HFFc6 (cell line): ENCODE data around the gene BRD1. TPM values are rescaled to one million over a fixed set of nuclear protein-coding genes. Genes with fewer than 3 reads are reported as not detected.
"Not testable (repeated sequence)": the region's sequence is repeated elsewhere in the genome, so short reads cannot be mapped to it uniquely, and the experiment has no call there.

Source experiments
- DNase-seq: peaks from one replicate; pipeline ENCODE4 v3.0.0-alpha.2; 2018
- H3K27ac Mint-ChIP-seq: 2 replicates; pipeline ENCODE4 v1.8.0; 2020; ENCODE audit warnings: mild to moderate bottlenecking, mixed read lengths
- H3K27me3 Mint-ChIP-seq: 2 replicates; pipeline ENCODE4 v1.8.0; 2021; ENCODE audit warnings: mild to moderate bottlenecking, moderate library complexity, mixed read lengths; ENCODE audit not compliant: insufficient read depth
- H3K36me3 Mint-ChIP-seq: 2 replicates; pipeline ENCODE4 v1.8.0; 2021; ENCODE audit warnings: low read depth, mixed read lengths
- H3K4me1 Mint-ChIP-seq: 2 replicates; pipeline ENCODE4 v1.8.0; 2020; ENCODE audit warnings: low read depth, mixed read lengths
- H3K4me3 Mint-ChIP-seq: 2 replicates; pipeline ENCODE4 v1.8.0; 2020; ENCODE audit warnings: mild to moderate bottlenecking, moderate library complexity, mixed read lengths
- H3K9me3 Mint-ChIP-seq: 2 replicates; pipeline ENCODE4 v1.8.0; 2020; ENCODE audit warnings: mild to moderate bottlenecking, mixed read lengths
- CTCF ChIP-seq: fragments of 200-600 bp; sonication (generic); IDR thresholded peaks from 2 replicates; pipeline ENCODE4 v1.5.0; 2021; ENCODE audit warnings: antibody characterized with exemption, mild to moderate bottlenecking
- total RNA-seq, 6 experiments: library from RNA; stranded (reverse); fragmentation: NEBNext Ultra II Directional; extraction: Animal tissue kit (Norgen Biotek cat#: 25700); gene quantifications; 2 replicates in 1 of 6; 3 replicates in 5 of 6; pipeline ENCODE4 v1.2.3, GENCODE V29; 2021

The BRD1 gene
- total RNA-seq, 6 experiments from 2014 or later: 17.2 to 20.8 (median 18.1) TPM

GRCh38 chr22:49825944-49826602 is 1.6 kb downstream of the BRD1 start:
- peaks cover 8% of the 10 kb centered on the region; the same call in 1 of the 2 replicates for H3K9me3 Mint-ChIP-seq
- peak overlapping the region; percentile 94 for H3K27ac Mint-ChIP-seq
- peaks cover 23% of the 10 kb centered on the region for H3K4me1 Mint-ChIP-seq
- H3K4me3 Mint-ChIP-seq: peak overlapping the region; percentile 94
- no peaks in the 10 kb centered on the region; the same call in 1 of the 2 replicates for H3K27me3 Mint-ChIP-seq
- TF ChIP-seq CTCF: no peak
- DNase-seq: peak; percentile 39
- H3K36me3 Mint-ChIP-seq: peaks cover 21% of the 10 kb centered on the region

GRCh38 chr22:49825436-49825835 is 2.2 kb downstream of the BRD1 start:
- peak overlapping the region; percentile 94 for H3K4me3 Mint-ChIP-seq
- peaks cover 23% of the 10 kb centered on the region for H3K4me1 Mint-ChIP-seq
- no peak for TF ChIP-seq CTCF
- peaks cover 8% of the 10 kb centered on the region; the same call in 1 of the 2 replicates for H3K9me3 Mint-ChIP-seq
- peak overlapping the region; percentile 94 for H3K27ac Mint-ChIP-seq
- peak; percentile 18 for DNase-seq
- H3K36me3 Mint-ChIP-seq: peaks cover 21% of the 10 kb centered on the region
- peaks cover 3% of the 10 kb centered on the region; the same call in 1 of the 2 replicates for H3K27me3 Mint-ChIP-seq

- DNase-seq: no peak
- TF ChIP-seq CTCF: no peak
- Mint-ChIP-seq H3K4me3 (peak overlapping the region; percentile 94), H3K36me3 (peaks cover 19% of the 10 kb centered on the region), H3K9me3 (peaks cover 7% of the 10 kb centered on the region; the same call in 1 of the 2 replicates), H3K4me1 (peaks cover 23% of the 10 kb centered on the region), H3K27ac (peak overlapping the region; percentile 94), H3K27me3 (peaks cover 3% of the 10 kb centered on the region; the same call in 1 of the 2 replicates)
These were observed 2.7 kb downstream of the BRD1 start for GRCh38 chr22:49824936-49825335.

- H3K9me3 Mint-ChIP-seq: 0 out of 2 replicates have a peak, but pooled peaks cover 1% of the 10 kb centered on the region
- H3K36me3 Mint-ChIP-seq: peaks cover 14% of the 10 kb centered on the region
- peaks cover 3% of the 10 kb centered on the region; the same call in 1 of the 2 replicates for H3K27me3 Mint-ChIP-seq
- DNase-seq: no peak
- TF ChIP-seq CTCF: no peak
- peak overlapping the region; percentile 94; the same call in 1 of the 2 replicates for H3K4me3 Mint-ChIP-seq
- H3K27ac Mint-ChIP-seq: peak overlapping the region; percentile 94; the same call in 1 of the 2 replicates
- H3K4me1 Mint-ChIP-seq: peaks cover 23% of the 10 kb centered on the region
These were observed 3.3 kb downstream of the BRD1 start for GRCh38 chr22:49824185-49824925.

GRCh38 chr22:49823289-49824045 is 4.2 kb downstream of the BRD1 start:
- Mint-ChIP-seq H3K27me3 (peaks cover 4% of the 10 kb centered on the region), H3K4me3 (no peak overlapping the region), H3K4me1 (peaks cover 23% of the 10 kb centered on the region), H3K9me3 (no peaks in the 10 kb centered on the region), H3K27ac (no peak overlapping the region), H3K36me3 (peaks cover 19% of the 10 kb centered on the region; the same call in 1 of the 2 replicates)
- no peak for DNase-seq
- TF ChIP-seq CTCF: no peak

- not testable (repeated sequence) for H3K27me3 Mint-ChIP-seq, H3K4me3 Mint-ChIP-seq, H3K9me3 Mint-ChIP-seq, DNase-seq, H3K27ac Mint-ChIP-seq
- Mint-ChIP-seq H3K36me3 (peaks cover 28% of the 10 kb centered on the region; the same call in 1 of the 2 replicates), H3K4me1 (peaks cover 23% of the 10 kb centered on the region)
These were observed 5.9 kb downstream of the BRD1 start for GRCh38 chr22:49821741-49822140.
